Measurements from ENCODE around the gene EPHA1.

DNA sequence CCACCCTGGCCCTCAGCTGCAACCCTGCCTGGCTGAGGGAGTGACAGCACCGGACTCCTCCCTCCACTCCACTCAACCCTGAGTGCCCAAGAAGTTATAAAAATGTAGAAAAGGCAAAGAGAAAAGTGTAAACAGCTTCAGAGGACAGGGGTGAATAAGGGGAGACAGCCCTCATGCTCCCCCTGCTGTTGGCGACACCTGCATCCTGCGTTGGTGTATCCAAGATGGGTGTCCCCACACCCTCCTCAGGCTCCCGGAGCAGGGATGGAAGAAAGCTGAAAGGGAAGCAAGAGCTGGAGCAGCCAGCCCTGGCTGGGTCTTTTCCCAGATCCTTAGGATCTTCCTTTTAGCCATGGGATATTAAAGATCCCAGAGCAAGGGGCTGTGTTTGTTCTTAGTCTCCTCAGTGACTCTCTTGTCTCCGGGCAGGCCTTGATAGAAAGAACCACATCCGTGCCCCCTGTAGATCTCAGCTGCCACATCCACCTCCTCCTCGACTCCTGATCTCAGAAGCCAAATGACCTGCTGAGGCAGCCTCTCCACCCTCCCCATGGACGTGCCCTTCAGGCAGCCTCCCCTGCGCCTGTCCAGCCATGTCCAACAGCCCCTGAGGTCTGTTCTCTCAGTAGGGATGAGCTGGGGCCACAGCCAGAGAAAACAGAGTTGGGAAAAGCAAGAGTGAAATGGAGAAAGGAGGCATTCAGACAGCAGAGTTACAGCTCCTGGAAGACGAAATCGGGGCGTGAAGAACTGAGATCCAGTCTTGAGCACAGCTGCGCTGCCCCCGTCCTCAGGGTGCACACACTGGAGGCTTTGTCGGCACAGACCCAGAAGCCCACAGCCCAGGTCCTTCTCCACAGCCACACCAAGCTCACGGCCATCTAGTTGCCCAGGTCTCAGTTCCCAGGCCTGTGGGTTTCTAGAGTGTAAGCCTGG lies 52.9 kb downstream of the EPHA1 start:
- no peak for TF ChIP-seq POLR2A (IDR thresholded peaks at IDR 0.05)
- TF ChIP-seq, protein P1, sequence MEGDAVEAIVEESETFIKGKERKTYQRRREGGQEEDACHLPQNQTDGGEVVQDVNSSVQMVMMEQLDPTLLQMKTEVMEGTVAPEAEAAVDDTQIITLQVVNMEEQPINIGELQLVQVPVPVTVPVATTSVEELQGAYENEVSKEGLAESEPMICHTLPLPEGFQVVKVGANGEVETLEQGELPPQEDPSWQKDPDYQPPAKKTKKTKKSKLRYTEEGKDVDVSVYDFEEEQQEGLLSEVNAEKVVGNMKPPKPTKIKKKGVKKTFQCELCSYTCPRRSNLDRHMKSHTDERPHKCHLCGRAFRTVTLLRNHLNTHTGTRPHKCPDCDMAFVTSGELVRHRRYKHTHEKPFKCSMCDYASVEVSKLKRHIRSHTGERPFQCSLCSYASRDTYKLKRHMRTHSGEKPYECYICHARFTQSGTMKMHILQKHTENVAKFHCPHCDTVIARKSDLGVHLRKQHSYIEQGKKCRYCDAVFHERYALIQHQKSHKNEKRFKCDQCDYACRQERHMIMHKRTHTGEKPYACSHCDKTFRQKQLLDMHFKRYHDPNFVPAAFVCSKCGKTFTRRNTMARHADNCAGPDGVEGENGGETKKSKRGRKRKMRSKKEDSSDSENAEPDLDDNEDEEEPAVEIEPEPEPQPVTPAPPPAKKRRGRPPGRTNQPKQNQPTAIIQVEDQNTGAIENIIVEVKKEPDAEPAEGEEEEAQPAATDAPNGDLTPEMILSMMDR (IDR thresholded peaks at IDR 0.05): no peak

Measured in body of pancreas (tissue), 4 donors.